Stimulated activated CD4-positive, alpha-beta T cell treated with anti-CD3 and anti-CD28 coated beads, Interleukin-15, amount 100 ng/mL, for 24 hours (primary cell): ENCODE data around the gene SPDYE2.
"Not testable (repeated sequence)": the region's sequence is repeated elsewhere in the genome, so short reads cannot be mapped to it uniquely, and the experiment has no call there.

ENCODE experiments used
- DNase-seq: peaks from one replicate; pipeline ENCODE4 v3.0.0-alpha.2; 2020

SPDYE2 gene

GRCh38 chr7:102550808-102551422, at the start of gene SPDYE2:
TSS of gene SPDYE2 (plus strand) at chr7:102551226. CDS start at chr7:102553256, 2,030 bp downstream.
- not testable (repeated sequence) for DNase-seq

GRCh38 chr7:102503141-102503540, 47.9 kb upstream of the SPDYE2 start:
- not testable (repeated sequence) for DNase-seq

GRCh38 chr7:102505298-102506185, 45.5 kb upstream of the SPDYE2 start:
- DNase-seq, result not testable (repeated sequence)

- not testable (repeated sequence) for DNase-seq
Measured at GRCh38 chr7:102507410-102508088, 43.5 kb upstream of the SPDYE2 start.

GRCh38 chr7:102510575-102510974, 40.5 kb upstream of the SPDYE2 start:
- DNase-seq, result not testable (repeated sequence)

GRCh38 chr7:102511860-102512522, 39.0 kb upstream of the SPDYE2 start:
- not testable (repeated sequence) for DNase-seq

- DNase-seq, result peak; percentile 1
Measured at GRCh38 chr7:102512642-102513221, 38.3 kb upstream of the SPDYE2 start.

GRCh38 chr7:102514881-102515721, 35.9 kb upstream of the SPDYE2 start:
- DNase-seq, result not testable (repeated sequence)

GRCh38 chr7:102515889-102516288, 35.1 kb upstream of the SPDYE2 start:
- not testable (repeated sequence) for DNase-seq

- not testable (repeated sequence) for DNase-seq
Measured at GRCh38 chr7:102516951-102517350, 34.1 kb upstream of the SPDYE2 start.

GRCh38 chr7:102517550-102518147, 33.4 kb upstream of the SPDYE2 start, which contains the start of gene RASA4B:
TSS of gene RASA4B (minus strand) at chr7:102517777. CDS start at chr7:102517710, 67 bp downstream.
- DNase-seq, result peak; percentile 7

GRCh38 chr7:102520797-102521196, 30.2 kb upstream of the SPDYE2 start:
- not testable (repeated sequence) for DNase-seq

GRCh38 chr7:102524803-102525202, 26.2 kb upstream of the SPDYE2 start:
- DNase-seq, result not testable (repeated sequence)

- not testable (repeated sequence) for DNase-seq
Measured at GRCh38 chr7:102527182-102527581, 23.8 kb upstream of the SPDYE2 start.

GRCh38 chr7:102527822-102528793, 22.9 kb upstream of the SPDYE2 start:
- DNase-seq, result not testable (repeated sequence)

GRCh38 chr7:102531583-102531982, 19.4 kb upstream of the SPDYE2 start:
- DNase-seq, result not testable (repeated sequence)

- not testable (repeated sequence) for DNase-seq
Measured at GRCh38 chr7:102532127-102532526, 18.9 kb upstream of the SPDYE2 start.

- DNase-seq, result not testable (repeated sequence)
Measured at GRCh38 chr7:102535062-102535615, 15.9 kb upstream of the SPDYE2 start.

GRCh38 chr7:102540604-102541003, 10.4 kb upstream of the SPDYE2 start:
- not testable (repeated sequence) for DNase-seq
